ENCODE measurements around the gene GJC2. TPM values are rescaled to one million over a fixed set of nuclear protein-coding genes. Genes with fewer than 3 reads are reported as not detected.

GJC2 gene
- total RNA-seq (2021) (0.72 to 1.2 TPM (median 0.87 TPM) in 3 replicates), Bru-seq, nascent RNA (percentile 25 among the genes with signal in this experiment)
- long read RNA-seq, experiment 1, result 0 reads
- long read RNA-seq, experiment 2, partial matches to known transcripts, result 0 of 2 reads
- long read RNA-seq, experiment 2, other reads (novel, unspliced or antisense), result 1 of 2 reads
- long read RNA-seq, experiment 3, result 0 reads

GRCh38 chr1:228149406-228150119 lies at the start of gene GJC2:
Gene GJC2, plus strand, starts transcription at chr1:228149930. Its CDS starts 7,829 bp downstream, at chr1:228157759.
- 0 out of 2 replicates have a peak, but pooled peaks cover 2% of the 10 kb centered on the region for H3K4me1 Mint-ChIP-seq
- CTCF ChIA-PET, result interaction anchor here (0.9 to 2.4 kb wide), 5 partner anchors 9 to 18 kb away, joined by 3 to 11 read pairs (median 3); partner anchors contain the start of gene GUK1
- H3K36me3 Mint-ChIP-seq, result no peaks in the 10 kb centered on the region
- DNase-seq (ENCODE audit: low spot score) (peak; percentile 38), ATAC-seq (peak; percentile 72)
- POLR2A ChIA-PET, result no interaction called here
- TF ChIP-seq ZNF281 (CRISPR knock-in tag; IDR thresholded peaks at IDR 0.05) (no peak), USF2 (CRISPR knock-in tag; IDR thresholded peaks at IDR 0.05) (no peak), ZMAT4 (CRISPR knock-in tag; IDR thresholded peaks at IDR 0.05) (no peak)
- no peaks in the 10 kb centered on the region for H3K27me3 Mint-ChIP-seq (ENCODE audit: low read depth)
- no peak within 1 kb of the TSS for H3K4me3 Mint-ChIP-seq
- H3K27ac Mint-ChIP-seq, result no peak within 1 kb of the TSS
- H3K9me3 Mint-ChIP-seq, result no peaks in the 10 kb centered on the region

GRCh38 chr1:228100822-228101613 lies 48.7 kb upstream of the GJC2 start:
- TF ChIP-seq FOXP1 (CRISPR knock-in tag; IDR thresholded peaks at IDR 0.05; ENCODE audit: borderline replicate concordance) (0 out of 2 replicates have a peak, but pooled peaks have one; percentile 24), TCF7 (CRISPR knock-in tag; IDR thresholded peaks at IDR 0.05; ENCODE audit: low read depth) (no peak)
- peak overlapping the region; percentile 50 for H3K4me3 Mint-ChIP-seq
- no peaks in the 10 kb centered on the region for H3K9me3 Mint-ChIP-seq
- CTCF ChIA-PET, result interaction anchor here (1.3 to 1.7 kb wide), 3 partner anchors 19 to 102 kb away, joined by 4 to 14 read pairs (median 4); partner anchors contain the start of gene ARF1
- peaks cover 5% of the 10 kb centered on the region; the same call in 1 of the 2 replicates for H3K27me3 Mint-ChIP-seq (ENCODE audit: low read depth)
- peaks cover 13% of the 10 kb centered on the region for H3K4me1 Mint-ChIP-seq
- no peak for ATAC-seq
- H3K27ac Mint-ChIP-seq, result no peak overlapping the region; the same call in 1 of the 2 replicates
- peaks cover 29% of the 10 kb centered on the region for H3K36me3 Mint-ChIP-seq
- DNase-seq (ENCODE audit: low spot score), result no peak
- POLR2A ChIA-PET, result interaction anchor here (1.0 kb wide), 1 partner anchor 95 kb away, joined by 3 read pairs; no protein-coding TSS in a partner anchor

- no peak for DNase-seq (ENCODE audit: low spot score)
- ChIA-PET POLR2A (interaction anchor here (0.6 kb wide), 1 partner anchor 357 kb away, joined by 3 read pairs; a partner anchor contains a TSS), CTCF (interaction anchor here (0.7 to 1.5 kb wide), 4 partner anchors 20 to 103 kb away, joined by 3 to 14 read pairs (median 7); no protein-coding TSS in a partner anchor)
- no peak for ATAC-seq
- H3K27me3 Mint-ChIP-seq (ENCODE audit: low read depth), result peaks cover 5% of the 10 kb centered on the region; the same call in 1 of the 2 replicates
- peaks cover 13% of the 10 kb centered on the region for H3K4me1 Mint-ChIP-seq
- peaks cover 33% of the 10 kb centered on the region for H3K36me3 Mint-ChIP-seq
- H3K27ac Mint-ChIP-seq, result no peak overlapping the region
- no peaks in the 10 kb centered on the region for H3K9me3 Mint-ChIP-seq
- peak overlapping the region; percentile 50 for H3K4me3 Mint-ChIP-seq
- no peak for TF ChIP-seq CREB1 (CRISPR knock-in tag; IDR thresholded peaks at IDR 0.05)
- no peak for TF ChIP-seq HMGXB4 (CRISPR knock-in tag; IDR thresholded peaks at IDR 0.05)
- TF ChIP-seq ZNF219 (CRISPR knock-in tag; IDR thresholded peaks at IDR 0.05; ENCODE audit: borderline replicate concordance), result no peak
- no peak for TF ChIP-seq STAT6 (CRISPR knock-in tag; conservative IDR thresholded peaks at IDR 0.05; ENCODE audit: low read depth)
- no peak for TF ChIP-seq USF2 (CRISPR knock-in tag; IDR thresholded peaks at IDR 0.05)
- TF ChIP-seq SMAD3 (CRISPR knock-in tag; IDR thresholded peaks at IDR 0.05; ENCODE audit: borderline replicate concordance), result no peak
- no peak for TF ChIP-seq GABPB1 (CRISPR knock-in tag; IDR thresholded peaks at IDR 0.05)
- TF ChIP-seq ZBTB21 (CRISPR knock-in tag; IDR thresholded peaks at IDR 0.05; ENCODE audit: borderline replicate concordance), result no peak
- TF ChIP-seq PRDM15 (CRISPR knock-in tag; IDR thresholded peaks at IDR 0.05), result no peak
Observed at GRCh38 chr1:228101614-228101993, 48.1 kb upstream of the GJC2 start.
